Stimulated activated CD4-positive, alpha-beta T cell treated with anti-CD3 and anti-CD28 coated beads, Interleukin-4, amount 100 ng/mL, for 24 hours (primary cell): ENCODE data around the gene DOHH.

ENCODE experiments used
- DNase-seq: peaks from one replicate; pipeline ENCODE4 v3.0.0-alpha.2; 2020

Gene DOHH

GRCh38 chr19:3499738-3500428 is 591 bp downstream of the DOHH start:
- DNase-seq: no peak

- DNase-seq: no peak
These were observed 2.5 kb downstream of the DOHH start for GRCh38 chr19:3497757-3498520.

- DNase-seq: no peak
These were observed 3.8 kb downstream of the DOHH start for GRCh38 chr19:3496392-3497273.

GRCh38 chr19:3494559-3494958 is 5.9 kb downstream of the DOHH start:
- DNase-seq: peak; percentile 75

- peak; percentile 43 for DNase-seq
These were observed 6.4 kb downstream of the DOHH start for GRCh38 chr19:3494051-3494450.

GRCh38 chr19:3493651-3494050 is 6.8 kb downstream of the DOHH start:
- DNase-seq: no peak

GRCh38 chr19:3492919-3493318 is 7.6 kb downstream of the DOHH start:
- DNase-seq: no peak

- DNase-seq: no peak
These were observed 8.2 kb downstream of the DOHH start for GRCh38 chr19:3492131-3492839.

- DNase-seq: no peak
These were observed 8.9 kb downstream of the DOHH start for GRCh38 chr19:3491396-3492119.

- DNase-seq: no peak
These were observed 17.2 kb downstream of the DOHH start, which contains the start of gene SMIM44 for GRCh38 chr19:3483226-3483628. Gene SMIM44 (minus strand): TSS chr19:3483441. CDS start chr19:3483403, 38 bp downstream.

- DNase-seq: no peak
These were observed 17.8 kb downstream of the DOHH start for GRCh38 chr19:3482507-3483225.

- no peak for DNase-seq
These were observed 19.0 kb downstream of the DOHH start for GRCh38 chr19:3481241-3482090.

GRCh38 chr19:3480383-3481091 is 19.9 kb downstream of the DOHH start, which contains the start of gene SMIM24:
Gene SMIM24 (minus strand): TSS chr19:3480525. CDS start chr19:3480463, 62 bp downstream.
- DNase-seq: no peak

GRCh38 chr19:3479834-3480215 is 20.6 kb downstream of the DOHH start:
- no peak for DNase-seq

- DNase-seq: peak; percentile 41
These were observed 21.2 kb downstream of the DOHH start for GRCh38 chr19:3479177-3479833.

- DNase-seq: no peak
These were observed 21.9 kb downstream of the DOHH start for GRCh38 chr19:3478409-3479176.

GRCh38 chr19:3477951-3478350 is 22.5 kb downstream of the DOHH start:
- no peak for DNase-seq

- no peak for DNase-seq
These were observed 23.0 kb downstream of the DOHH start for GRCh38 chr19:3477506-3477905.
